SIG-M5 treated with dmso at 0.1 percent for 504 hours (cell line): ENCODE measurements around the gene PRRC1.

Experiments used
- DNase-seq: peaks from one replicate; lab custom pipeline; 2025; ENCODE audit not compliant: unreplicated experiment; lab: John Stamatoyannopoulos, UW

The PRRC1 gene

DNA sequence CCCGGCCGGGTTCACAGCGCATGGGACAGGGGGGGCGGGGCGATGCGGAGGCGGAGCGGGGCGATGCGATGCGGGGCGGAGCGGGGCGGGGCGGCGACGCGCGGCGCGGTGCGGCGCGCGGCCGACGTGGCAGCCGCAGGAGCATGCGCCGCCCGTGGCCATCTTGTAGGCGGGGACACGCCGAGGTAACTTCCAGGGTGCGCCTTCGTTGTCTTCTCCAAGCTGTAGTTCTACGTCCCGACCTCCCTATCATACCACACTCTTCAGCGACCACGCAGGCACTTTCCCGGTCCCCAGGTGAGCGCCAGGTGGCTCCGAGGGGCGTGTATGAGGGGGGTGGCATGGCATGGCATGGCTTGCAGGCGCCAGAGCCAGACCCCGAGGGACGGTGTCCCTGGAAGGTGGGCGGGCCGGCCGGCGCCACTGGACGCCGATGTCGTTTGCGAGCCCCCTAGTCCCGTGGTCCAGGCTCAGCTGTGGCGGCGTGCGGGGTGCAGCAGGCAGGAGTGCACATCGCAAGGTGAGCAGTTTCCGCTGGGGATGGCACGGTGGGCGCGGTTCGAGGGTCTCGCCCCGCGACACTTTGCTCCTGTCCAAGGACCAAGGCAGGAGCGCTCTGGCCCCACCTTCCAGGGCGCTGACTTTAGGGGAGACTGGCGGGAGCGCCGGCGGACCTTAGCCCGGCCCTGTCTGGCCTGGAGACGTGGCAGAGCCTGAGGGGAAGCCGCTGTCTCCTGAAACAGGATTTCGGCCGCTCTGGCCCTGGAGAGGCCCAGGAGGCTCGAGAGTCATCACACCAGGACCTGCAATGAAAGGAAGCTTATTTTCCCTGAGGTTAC lies at the start of gene PRRC1:
Gene PRRC1 (plus strand): TSS at position 161 of the 839 bp plus-strand sequence. CDS start 5,840 bp downstream, outside the sequence.
- DNase-seq: peak; percentile 87

DNA sequence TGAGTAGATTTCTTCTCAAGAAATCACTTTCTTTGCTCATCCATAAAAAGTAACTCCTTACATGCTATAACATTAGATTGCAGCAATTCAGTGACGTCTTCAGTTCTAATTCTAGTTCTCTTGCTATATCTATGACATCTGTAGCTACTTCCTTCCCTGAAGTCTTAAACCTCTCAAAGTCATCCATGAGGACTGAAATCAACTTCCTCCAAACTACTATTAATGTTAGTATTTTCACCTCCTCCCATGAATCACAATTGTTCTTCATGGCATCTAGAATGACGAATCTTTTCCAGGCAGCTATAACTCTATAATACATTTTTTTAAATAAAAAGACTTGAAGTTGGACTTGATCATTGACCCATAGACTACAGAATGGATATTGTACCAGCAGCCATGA lies 46.2 kb upstream of the PRRC1 start:
- no peak for DNase-seq

DNA sequence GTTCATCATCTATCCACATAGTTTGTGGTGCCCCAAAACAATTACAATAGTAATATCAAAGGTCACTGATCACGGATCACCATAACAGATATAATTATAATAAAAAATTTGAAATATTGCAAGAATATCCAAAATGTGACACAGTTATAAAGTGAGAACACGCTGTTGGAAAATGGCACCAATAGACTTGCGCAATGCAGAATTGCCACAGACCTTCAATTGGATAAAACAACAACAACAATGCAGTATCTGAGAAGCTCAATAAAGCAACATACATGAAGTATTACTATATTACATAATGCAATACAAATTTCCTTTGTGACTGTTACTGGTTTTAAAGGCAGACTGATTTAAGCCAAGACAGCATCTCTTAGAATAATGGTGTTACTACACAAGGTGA lies 44.7 kb upstream of the PRRC1 start:
- no peak for DNase-seq

DNA sequence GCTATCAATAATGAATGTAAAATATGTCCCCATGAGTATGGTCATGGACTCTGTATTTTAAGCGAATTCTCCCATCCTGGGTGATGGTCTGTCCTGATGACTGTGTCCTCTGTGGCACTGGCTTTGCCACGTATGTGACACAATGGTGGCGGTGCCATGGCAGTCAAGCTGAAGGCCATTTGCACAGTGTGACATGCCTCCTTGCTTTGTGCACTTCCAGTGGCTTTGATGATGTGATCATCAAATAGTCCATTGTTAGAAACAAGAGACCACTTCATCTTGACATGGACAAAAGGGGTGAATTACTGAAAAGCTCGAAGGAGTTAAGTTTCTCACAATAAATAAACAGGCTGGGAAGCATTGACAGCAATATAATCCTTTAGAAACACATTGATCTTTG lies 31.0 kb upstream of the PRRC1 start:
- no peak for DNase-seq

DNA sequence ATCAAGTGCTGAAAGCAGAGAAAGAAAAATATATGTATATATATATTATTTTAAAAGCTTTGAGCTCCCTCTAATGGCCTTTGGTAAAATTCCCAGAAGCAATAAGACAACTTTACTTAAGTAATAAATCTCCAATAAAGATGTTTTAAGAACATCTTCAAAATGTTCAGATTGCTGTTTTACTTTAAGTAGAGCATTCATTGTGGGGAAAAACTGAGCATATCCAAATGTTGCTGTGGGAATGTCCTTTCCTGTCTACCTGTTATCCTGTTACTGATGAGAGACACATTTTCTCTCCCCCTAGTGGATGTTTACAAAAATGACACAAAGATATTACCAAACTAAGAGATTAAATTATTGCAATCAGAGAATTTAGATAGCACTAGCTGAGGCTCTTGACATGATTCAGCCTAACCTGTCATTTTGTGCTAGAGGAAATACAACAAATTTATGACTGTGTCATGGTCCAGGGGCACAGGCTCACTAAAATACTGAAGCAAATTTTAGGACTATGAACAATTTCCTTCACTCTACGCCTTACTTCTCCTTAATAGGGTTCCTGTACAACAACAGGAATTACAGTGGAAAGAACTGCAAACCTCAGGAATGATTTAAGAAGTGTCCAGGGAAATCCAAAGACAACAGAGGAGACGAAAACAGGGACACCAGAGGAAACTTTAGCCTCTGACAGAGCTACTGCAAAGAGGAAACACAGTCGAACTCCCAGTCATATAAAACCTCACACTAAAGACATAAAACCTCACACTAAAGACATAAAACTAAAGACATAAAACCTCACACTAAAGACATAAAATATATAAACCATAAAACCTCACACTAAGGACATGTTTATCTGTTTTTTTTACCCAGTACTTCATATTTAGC lies 24.3 kb upstream of the PRRC1 start:
- peak; percentile 72 for DNase-seq

DNA sequence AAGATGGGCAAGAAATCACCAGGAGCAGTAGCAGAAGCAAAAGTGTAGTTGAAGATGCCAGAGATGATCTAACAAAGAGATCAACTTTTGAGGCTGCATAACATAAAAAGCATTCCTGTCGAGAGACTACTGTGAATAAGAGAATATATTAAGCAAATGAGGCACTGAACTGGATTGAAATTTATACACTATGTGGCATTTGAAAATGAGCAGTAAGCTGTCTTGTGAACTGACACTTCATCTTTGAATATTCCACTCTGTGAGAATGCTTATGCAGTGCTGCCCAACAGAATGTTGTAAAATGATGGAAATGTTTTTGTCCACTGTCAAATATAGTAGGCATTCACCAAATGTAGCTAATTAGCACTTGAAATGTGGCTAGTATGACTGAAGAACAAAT lies 18.9 kb upstream of the PRRC1 start:
- DNase-seq: no peak

DNA sequence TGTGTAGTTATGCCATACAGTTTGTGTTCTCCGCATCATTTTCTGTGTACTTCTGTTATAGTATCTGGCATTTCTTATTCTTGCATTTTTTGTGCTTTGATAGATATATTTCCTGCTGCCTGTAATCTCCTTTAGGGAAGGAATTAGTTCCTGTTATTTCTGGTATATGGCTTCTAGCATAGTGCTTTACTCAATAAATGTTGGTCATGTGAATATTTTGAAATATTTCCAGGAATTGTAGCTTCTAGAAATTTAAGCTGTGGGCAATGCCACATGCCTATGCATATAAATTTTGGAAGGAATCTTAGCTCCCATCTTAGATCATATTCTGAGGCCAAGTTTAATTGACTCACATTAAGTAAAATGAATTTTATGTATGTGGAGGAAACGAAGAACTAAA lies 11.5 kb upstream of the PRRC1 start:
- DNase-seq: no peak

DNA sequence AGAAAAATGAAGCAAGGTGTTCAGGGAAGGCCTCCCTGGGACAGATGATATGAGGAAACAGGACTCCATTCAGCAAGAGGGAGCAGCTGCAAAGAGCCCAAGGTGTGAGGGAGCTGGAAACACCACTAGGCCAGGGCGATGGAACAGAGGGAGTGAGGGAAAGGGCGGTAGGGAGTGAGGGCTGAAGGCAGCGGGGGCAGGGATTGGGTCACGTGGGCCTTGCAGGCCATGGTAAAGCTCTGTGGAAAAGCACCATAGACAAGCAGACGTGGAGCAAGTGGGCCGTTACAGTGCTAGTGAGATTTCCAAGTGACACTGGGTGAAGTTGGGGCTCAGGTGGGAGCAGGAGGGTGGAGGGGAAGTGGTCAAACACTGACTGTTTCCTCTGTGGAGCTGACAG lies 10.8 kb upstream of the PRRC1 start:
- no peak for DNase-seq

DNA sequence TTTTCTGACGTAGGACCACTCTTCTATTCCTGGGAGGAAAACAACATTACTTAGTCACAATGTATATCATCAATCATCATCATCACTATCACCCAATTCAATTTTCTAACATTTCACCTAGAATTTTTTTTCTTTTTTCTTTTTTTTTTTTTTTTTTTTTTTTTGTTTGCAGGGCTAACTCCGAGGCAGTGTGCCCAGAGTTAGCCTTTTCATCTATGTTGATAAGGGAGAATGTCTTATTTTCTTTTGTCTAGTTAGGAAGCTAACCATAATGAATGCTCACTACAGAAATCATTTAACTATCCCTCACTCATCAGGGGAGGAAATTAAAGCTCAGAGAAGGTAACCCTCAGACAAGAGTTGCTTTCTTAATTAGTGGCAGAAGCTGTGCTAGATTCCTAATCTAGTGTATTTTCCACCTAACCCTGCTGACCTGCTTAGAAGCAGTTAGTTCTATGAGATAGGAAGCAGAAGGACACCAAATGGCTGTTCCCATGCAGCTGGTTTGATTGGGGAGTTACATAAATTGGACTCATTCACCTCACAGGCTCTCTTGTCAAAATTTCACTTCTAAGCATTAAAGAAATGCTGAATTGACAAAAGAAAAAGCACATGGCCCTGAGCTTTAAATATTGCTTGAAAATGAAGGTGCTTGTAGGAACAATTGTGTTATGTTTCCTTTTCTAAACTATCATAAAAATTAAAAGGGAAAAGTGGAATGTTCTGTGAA lies 8.6 kb upstream of the PRRC1 start:
- DNase-seq: no peak

DNA sequence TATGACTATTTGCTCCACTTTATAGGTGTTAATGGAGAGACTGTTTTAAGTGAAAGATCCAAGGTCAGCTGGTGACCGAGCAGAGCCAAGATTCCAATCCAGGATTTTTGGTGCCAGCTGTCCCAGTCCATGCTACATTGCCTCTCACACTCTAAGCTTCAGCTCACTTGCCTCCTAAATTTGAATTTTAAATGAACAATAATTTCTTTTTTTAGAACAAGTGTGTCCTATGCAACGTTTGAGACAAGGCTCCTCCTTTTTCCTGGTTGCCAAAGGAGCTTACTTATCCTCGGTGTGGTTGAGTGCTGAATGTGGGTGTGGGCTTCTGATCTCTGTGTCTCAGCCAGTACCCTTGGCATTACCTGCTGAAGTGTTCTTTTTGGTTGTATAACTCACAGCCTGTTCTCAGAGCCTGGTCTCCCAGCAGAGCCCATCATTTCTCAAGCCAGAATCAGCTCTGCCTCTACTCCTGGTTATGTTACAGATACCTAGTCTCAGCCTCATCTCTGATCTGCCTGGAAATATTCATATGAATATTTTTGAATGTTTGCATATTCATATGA lies 4.0 kb upstream of the PRRC1 start:
- DNase-seq: no peak

DNA sequence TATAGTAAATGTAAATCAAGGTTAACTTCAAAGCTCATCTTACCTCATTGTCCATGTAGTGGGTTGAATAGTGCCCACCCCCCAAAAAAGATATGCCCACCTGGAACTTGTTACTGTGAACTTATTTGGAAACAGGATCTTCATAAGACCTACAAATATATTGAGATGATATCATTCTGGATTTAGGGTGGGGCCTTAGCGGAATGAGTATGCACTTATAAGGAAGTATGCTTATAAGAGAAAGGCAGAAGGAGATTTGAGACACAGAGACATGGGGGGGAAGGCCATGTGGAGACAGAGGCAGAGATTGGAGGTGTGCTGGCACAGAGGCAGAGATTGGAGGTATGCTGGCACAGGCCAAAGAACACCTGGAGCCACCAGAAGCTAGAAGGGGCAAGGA lies 2.6 kb upstream of the PRRC1 start:
- no peak for DNase-seq

DNA sequence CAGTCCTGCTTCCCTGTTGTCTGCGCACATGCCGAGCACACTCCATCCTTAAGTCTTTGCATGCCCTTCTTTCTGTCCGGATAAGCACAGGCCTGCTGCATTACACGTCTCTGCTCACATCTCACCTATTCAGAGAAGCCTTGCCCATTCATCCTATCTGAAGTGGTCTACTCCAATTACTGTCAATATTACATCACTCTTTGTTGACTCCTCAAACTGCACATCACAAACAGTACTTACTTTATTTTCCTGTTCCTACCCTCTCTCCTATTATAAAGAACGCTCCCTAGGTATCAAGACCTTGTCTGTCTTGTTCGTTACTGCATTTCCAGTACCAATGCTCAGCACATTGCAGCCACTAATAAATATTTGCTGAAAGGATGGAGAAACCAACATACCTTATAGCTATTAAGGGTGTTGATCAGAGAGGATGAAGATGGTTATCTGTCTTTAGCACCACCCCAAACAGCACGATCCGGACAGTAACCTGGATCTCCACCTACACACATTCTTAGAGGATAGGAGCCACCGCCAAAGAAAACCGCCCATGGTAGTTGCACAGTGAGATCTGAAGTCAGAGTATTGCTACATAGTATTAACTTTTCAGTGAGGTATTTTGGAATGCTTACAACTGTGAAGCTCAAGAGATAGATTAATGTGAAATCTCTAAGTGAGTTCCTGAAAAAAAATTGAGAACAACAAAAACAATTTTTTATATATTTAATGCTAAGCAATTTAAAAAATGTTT lies 1.6 kb upstream of the PRRC1 start:
- peak; percentile 2 for DNase-seq

DNA sequence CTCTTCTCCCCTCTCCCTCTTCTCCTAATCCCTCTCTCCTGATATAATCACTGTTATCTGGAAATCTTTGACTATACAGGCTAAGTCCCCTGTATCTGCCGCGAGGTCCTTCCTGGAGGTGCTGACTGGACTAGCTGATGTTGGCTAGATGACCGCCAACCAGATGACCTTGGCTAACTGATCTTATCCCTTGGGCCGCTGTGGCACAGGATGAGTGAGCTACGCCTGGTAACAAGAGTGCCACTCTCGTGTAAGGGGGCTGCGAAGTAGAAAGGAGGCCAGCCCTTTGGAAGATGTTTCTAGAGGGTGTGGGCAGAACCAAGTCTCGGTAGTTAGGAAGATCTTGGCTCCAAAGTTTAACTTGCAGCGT lies 345 bp upstream of the PRRC1 start:
- no peak for DNase-seq

DNA sequence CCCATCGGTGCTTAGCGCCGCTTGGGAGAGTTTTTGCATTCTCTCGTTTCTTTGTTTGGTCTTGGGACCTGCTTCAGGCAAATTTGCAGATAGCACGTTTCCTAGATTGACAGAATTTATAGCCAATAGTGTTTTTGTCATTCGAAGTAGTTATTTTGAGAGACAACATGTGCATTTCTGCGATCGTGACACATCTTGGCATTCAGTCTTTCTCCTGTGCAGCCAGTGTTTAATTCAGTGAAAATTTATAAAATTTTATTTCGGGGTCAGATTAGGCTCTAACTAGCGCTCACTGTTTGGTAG lies 830 bp downstream of the PRRC1 start:
- no peak for DNase-seq

DNA sequence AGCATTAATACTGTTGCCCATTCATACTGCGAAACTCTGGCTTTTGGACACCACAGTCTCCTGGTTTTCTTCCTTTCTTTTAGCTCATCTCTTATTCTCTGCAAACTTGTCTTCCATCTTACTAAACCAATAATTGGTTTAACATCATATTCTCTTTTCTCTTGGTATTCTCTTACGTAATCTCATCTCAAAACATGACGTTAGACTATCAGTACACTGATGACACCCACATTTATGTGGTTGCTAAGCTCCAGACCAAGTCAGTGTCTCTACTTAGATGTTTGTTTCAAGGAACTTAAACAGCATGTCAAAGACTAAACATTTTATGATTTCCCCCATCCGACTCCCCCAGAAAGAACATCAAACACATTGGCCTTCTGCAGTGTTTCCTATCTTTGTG lies 2.1 kb downstream of the PRRC1 start:
- peak; percentile 9 for DNase-seq

DNA sequence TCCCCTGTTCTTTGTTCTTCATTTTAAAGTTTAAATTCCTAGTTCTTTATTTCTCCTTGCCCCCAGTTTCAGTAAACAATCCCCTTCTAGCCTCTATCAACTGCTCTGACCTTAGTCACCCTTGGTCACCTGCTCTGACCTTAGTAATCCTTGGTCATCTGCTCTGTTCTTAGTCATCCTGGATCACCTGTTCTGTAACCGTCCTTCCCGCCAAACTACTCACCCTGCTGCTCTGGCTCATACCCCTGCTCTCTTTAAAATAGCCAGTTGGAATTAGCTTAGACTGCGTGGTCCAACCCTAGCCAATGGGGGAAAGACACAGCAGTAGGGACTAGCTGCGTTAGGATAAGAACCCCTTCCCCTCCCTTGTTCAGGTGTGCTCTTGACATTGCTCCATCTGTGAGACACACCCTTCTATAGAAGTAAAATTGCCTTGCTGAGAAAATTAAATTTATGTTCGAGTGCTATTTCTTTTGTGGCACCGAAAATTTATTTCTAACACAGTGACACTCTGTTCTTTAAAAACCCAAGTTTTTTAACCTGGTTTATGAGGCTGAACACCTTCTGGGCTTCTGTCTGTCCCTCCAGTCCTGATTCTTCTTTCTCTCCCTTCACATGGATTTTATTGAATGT lies 3.8 kb downstream of the PRRC1 start:
- DNase-seq: no peak

DNA sequence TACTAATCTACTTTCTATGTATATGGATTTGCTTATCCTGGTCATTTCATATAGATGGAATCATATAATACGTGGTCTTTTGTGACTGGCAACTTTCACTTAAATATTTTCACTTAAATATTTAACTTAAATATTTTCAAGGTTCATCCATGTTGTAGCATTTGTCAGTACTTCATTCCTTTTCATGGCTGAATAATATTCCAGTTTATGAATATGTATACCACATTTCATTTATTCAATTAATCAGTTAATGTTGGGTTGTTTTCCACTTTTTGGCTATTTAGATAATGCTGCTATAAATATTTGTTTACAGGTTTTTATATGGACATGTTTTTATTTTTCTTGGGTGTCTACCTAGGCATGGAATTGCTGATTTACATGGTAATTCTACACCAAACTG lies 7.7 kb downstream of the PRRC1 start:
- DNase-seq: no peak

DNA sequence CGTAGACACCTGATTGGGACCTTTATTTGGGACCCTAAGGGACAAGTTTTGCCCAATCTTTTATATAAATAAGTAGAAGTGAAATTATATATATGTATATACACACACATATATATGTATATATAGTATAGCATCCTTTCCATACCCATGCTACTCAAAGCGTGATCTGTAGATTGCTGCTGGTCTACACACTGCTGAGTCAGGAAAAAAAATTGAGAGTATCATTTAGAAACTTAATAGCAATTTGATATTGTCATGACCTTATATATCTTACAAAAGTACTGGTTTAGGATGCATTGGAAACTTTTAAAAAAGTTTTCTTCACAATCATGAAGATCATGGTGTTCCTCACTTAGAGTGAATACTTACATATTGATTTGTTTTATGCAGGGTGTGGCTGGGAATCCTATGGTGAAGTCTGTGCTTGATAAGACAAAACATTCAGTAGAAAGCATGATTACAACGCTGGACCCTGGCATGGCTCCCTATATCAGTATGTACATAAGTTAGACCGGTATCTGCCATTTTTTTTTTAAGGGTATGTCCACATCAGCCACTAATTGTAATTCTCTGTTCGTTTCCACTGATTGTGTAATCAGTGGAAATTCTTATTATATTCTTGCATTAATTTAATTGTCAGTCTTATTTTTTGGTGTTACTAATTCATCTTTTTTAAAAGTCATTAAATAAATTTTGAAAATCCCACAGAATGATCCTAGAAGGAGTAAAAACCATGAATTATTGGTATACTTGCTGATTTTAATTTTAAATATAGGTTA lies 12.7 kb downstream of the PRRC1 start:
- DNase-seq: no peak

DNA sequence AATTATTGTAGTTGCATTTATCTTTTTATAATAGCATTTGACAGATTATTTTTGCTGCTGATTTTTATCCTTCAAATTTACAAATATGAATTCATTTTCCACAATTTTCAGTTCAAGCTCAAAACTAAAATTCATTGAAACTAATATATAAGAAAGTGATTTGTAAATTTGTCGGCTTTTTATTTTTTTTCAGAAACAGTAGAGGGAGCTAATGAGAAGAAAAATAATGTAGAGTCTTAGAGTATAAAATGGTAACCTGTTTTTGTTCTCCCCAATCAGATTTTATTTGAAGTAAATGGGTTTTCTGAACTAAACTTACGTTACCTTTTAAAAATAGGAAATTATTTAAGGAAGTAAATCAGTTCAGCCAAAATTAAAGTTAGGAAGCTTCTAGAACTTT lies 19.2 kb downstream of the PRRC1 start:
- peak; percentile 26 for DNase-seq
